Uterus (tissue), 2 donors: ENCODE measurements around the gene FNIP1.

Source experiments
- POLR2A ChIP-seq, 2 donors: fragments of 450-650 bp; IDR thresholded peaks; one replicate each; pipeline ENCODE4 v1.6.1; 2016; ENCODE audit warnings: antibody characterized with exemption in 2 of 2, mild to moderate bottlenecking in 1 of 2, moderate library complexity in 1 of 2
- TF ChIP-seq, protein P1 (sequence below), 4 experiments: fragments of 200-600 bp in 2 of 4; fragments of 450-650 bp in 2 of 4; sonication (generic) in 2 of 4; IDR thresholded peaks; one replicate each; pipeline ENCODE4 v1.5.1; 2016 to 2019; ENCODE audit warnings: antibody characterized with exemption in 4 of 4, mild to moderate bottlenecking in 2 of 4, moderate library complexity in 1 of 4

DNA sequence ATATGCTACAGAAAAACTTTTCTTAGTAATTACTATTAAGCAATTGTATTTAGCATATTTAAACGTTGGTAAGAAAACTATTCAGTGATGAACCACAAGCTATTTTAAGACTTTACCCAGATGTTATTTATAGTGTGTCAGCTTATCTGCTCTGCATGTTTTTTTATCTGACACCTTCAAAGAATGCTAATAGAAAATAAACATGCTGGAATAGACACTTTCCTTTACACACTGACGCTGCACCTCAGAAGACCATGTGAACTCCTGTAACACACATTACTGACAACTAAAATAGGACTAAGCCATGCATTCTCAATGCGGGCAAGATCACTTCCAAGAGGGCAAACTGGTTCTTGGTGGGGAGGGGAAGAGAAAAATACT is 38.3 kb downstream of the FNIP1 start:
- TF ChIP-seq, protein P1, sequence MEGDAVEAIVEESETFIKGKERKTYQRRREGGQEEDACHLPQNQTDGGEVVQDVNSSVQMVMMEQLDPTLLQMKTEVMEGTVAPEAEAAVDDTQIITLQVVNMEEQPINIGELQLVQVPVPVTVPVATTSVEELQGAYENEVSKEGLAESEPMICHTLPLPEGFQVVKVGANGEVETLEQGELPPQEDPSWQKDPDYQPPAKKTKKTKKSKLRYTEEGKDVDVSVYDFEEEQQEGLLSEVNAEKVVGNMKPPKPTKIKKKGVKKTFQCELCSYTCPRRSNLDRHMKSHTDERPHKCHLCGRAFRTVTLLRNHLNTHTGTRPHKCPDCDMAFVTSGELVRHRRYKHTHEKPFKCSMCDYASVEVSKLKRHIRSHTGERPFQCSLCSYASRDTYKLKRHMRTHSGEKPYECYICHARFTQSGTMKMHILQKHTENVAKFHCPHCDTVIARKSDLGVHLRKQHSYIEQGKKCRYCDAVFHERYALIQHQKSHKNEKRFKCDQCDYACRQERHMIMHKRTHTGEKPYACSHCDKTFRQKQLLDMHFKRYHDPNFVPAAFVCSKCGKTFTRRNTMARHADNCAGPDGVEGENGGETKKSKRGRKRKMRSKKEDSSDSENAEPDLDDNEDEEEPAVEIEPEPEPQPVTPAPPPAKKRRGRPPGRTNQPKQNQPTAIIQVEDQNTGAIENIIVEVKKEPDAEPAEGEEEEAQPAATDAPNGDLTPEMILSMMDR (IDR thresholded peaks at IDR 0.05) = no peak
- TF ChIP-seq POLR2A (IDR thresholded peaks at IDR 0.05) = no peak
